ENCODE measurements around the gene CLIP2.
A peak's percentile ranks its signal among the peaks of the same experiment; 100 is the strongest.

The CLIP2 gene

GRCh38 chr7:74454925-74455288 is 165.7 kb downstream of the CLIP2 start:
- no peak for TF ChIP-seq CTCF (IDR thresholded peaks at IDR 0.05; ENCODE audit: low read length, missing control alignments)
- H3K4me3 ChIP-seq (replicated peaks; ENCODE audit: low read depth, low read length) = peak overlapping the region; percentile 61
- no peak for DNase-seq (ENCODE audit: low read depth)

GRCh38 chr7:74455291-74455804 is 166.1 kb downstream of the CLIP2 start:
- TF ChIP-seq CTCF (IDR thresholded peaks at IDR 0.05; ENCODE audit: low read length, missing control alignments) = no peak
- H3K4me3 ChIP-seq (replicated peaks; ENCODE audit: low read depth, low read length) = peak overlapping the region; percentile 61

More at GRCh38 chr7:74455291-74455804, 166.1 kb downstream of the CLIP2 start:
- no peak for DNase-seq (ENCODE audit: low read depth)
